Stimulated activated naive CD8-positive, alpha-beta T cell treated with anti-CD3 and anti-CD28 coated beads, Interleukin-15, Interleukin-2, amounts not matched to agents 100 U/mL and 50 U/mL, for 24 hours (primary cell): ENCODE measurements around the gene CRAT.
A peak's percentile ranks its signal among the peaks of the same experiment; 100 is the strongest.
"Not testable (repeated sequence)": the region's sequence is repeated elsewhere in the genome, so short reads cannot be mapped to it uniquely, and the experiment has no call there.

Experiments
- ATAC-seq: fragments of 150-1000 bp; cut with Tn5 transposase; one replicate; pipeline ENCODE4 v1.10.0; 2021
- DNase-seq: peaks from one replicate; pipeline ENCODE4 v3.0.0; 2021

Gene CRAT

DNA sequence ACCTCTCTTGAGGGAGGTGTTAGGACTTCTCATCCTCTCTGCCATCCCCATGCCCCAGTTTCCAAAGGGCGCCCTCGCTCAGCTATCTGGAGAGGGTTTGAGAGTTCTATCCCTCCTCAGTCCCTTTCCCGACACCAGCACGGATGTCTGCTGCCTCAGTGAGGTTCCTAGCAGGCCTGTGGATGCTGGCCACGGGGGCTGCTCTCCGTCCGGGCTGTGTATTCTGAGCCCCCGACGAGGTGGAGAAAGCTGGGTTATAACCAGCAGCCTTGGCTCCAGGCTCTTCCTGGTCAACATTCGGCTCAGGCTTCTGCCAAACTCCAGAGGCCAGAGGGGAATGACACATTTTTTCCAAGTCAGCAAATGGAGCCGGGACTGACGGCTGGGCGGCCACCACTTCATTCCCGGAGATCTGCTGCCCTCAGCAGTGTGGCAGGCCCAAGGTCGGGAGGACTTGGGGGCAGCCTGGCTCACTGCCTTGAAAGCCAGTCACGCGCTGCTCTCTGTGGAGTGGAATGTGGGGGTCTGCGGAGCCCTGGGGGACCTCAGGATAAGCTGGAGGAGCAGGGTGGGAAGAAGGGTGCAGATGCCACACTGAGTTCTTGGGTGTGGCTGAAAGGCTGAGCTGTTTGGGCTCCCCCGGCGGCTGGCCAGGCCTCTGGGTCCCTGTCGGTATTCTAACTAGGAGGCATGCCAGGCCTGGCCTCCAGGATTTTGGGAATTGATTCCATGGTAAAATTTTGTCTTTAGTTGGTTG is 28.1 kb upstream of the CRAT start:
- DNase-seq (no peak), ATAC-seq (no peak)

DNA sequence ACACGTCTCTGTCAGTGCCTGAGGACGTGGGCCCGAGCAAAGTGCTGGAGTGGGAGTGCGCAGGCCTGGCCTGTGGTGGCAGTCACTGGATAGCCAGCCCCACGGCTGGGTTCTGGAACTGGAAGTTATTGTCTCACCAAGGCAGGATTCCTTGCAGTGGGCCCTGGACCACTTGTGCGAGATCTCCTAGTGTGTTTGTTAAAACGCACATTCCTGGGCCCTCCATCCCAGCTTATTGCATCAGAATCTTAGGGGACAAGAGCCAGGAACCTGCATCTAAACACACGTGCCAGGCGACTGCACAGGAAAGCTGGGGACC is 27.5 kb upstream of the CRAT start:
- ATAC-seq (no peak), DNase-seq (no peak)

DNA sequence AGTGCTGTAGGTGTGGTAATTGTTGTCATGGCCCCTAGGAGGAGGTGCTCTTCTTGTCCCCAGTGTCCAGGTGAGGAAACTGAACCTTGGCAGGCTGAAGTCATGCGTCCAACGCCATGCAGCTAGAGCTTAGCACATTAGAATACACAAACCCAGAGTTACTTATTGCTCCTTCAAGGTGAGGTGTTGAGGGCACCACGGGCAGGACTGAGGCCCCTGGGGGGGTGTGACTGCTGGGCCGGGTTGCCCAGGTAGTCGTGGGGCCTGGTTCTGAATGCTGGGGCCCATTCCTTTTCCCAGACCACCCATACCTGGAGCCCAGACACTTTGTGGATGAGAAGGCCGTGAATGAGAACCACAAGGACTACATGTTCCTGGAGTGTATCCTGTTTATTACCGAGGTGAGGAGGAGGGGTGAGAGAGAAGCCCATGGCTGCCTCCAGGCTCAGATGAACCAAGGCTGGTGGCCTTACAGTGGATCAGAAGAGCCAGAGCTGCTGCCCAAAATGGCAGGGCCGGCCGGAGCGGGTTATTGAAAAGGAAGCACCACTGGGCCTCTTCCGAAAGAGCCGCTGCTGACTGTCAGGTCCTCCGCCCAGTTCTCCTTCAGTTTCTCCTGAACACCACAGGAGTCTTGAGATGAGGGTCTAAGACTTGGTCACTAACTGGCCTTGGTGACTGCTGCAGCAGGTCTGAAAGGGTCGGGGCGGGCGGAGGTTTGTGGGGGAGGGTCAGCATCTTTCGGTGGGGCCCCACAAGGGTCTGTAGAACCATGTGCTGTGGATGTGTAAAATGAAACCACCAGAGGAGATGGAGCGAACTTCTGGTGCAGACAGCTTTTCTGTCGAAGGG is 26.9 kb upstream of the CRAT start:
- DNase-seq (no peak), ATAC-seq (no peak)

DNA sequence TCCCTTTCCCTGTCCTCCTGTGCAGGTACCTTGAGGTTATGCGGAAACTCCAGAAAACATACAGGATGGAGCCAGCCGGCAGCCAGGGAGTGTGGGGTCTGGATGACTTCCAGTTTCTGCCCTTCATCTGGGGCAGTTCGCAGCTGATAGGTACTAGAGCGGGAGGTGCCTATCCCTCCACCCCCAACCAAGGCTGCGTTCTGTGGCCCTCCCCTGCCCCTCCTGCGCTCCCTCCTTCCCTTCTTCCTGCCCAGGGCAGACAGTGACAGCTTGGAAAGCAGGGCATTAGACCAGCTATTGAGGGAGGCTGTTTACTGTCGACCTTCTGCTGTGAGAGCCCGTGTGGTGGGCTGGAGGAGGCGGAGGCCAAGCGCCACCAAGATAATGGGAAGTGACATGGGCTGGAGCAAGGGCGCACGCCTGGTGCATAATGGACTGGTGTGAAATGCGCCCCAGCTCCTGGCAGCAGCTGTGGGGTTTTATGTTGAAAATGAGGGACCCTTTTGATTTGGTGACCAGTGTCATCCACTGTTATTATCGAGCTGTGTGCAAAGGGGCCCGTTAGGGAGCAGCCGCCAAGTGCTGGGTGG is 25.9 kb upstream of the CRAT start:
- ATAC-seq (no peak), DNase-seq (no peak)

DNA sequence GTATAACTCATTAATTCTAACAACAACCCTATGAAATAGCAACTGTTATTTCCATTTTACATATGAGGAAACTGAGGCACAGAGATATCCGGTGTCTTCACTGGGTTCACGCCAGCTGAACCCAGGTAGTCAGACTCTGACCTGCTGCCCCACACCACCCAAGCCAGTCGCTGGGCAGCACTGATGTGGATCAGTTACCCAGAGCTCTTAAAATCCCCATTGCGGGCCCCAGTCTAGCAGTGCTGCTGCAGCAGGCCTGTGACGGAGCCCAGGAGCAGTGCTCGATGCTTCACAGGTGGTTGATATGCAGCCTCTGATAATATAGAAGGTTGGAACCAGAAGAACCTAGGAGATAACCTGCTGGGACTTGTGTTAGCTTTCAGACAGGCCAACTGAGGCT is 24.9 kb upstream of the CRAT start:
- ATAC-seq (no peak), DNase-seq (no peak)

DNA sequence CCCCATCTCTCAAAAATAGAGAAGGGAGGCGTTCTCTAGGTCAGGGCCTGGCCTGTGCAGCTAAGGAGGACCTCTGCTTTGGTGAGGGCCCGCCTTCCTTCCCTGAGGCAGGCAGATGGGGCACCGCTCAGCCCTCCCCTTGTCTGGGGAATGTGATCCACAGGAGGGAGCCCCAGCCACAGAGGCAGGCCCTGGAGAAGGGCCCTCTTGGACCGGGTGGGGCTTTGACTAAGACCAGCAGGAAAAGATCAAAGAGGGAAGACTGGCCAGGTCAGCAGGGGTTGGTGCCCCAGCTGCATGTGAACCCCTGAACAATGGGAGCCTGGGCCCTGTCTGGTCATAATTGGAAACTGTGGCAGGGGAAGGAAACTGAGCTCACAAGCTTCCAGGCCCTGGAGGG is 22.5 kb upstream of the CRAT start:
- no peak for ATAC-seq
- DNase-seq, result no peak

DNA sequence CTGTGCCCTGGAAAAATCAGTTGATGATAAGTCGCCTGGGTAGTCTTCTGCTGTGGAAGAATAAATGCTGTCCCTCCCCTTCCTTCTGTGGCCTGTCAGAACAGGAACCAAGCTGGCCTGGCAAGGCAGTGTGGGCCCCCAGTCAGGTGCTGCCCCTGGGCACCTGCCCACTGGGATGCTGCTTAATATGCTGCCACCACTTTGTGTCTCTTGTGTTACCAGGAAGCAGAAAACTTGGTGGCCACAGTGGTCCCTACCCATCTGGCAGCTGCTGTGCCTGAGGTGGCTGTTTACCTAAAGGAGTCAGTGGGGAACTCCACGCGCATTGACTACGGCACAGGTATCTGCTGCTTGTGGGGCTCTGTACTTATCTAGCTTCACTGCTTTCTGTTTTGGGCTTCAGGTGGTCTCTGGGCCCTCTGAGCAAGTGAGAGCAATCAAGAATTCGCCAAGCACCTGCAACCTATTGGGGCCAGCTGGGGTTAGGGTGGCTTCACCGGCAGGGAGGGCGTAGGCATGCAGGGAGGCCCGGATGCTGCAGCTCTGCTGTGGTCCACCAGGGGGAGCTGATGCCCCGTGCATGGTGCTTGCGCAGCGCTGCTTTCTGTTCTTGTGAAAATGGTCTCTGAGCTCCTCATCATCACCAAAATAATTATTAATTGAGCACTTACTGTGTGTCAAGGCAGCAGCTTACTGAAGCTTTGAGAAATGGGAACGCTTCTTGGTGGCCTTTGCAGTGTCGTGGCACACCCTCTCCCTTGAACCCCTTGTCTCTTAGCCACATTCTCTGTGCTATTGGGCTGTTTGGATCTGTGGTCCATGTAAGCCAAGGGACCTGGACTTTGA is 20.9 kb upstream of the CRAT start:
- ATAC-seq, result peak; percentile 93
- DNase-seq, result peak; percentile 88

DNA sequence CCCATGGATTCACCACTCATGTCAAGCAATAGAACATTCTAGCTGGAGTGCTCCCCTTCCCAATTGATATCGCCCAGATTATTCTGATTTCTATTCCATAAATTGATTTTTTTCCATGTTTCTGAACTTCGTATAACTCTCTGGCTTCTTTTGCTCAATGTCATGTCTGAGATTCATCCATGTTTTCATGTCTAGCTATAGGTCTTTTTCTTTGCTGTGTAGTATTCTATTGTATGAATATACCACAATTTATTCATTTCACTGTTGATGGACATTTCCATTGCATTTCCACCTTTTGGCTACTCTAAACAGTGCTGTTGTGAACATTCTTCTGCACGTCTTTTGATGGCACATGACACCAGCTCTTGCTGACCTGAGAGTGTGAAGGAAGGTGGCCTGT is 20.2 kb upstream of the CRAT start:
- ATAC-seq, result no peak
- DNase-seq, result no peak

DNA sequence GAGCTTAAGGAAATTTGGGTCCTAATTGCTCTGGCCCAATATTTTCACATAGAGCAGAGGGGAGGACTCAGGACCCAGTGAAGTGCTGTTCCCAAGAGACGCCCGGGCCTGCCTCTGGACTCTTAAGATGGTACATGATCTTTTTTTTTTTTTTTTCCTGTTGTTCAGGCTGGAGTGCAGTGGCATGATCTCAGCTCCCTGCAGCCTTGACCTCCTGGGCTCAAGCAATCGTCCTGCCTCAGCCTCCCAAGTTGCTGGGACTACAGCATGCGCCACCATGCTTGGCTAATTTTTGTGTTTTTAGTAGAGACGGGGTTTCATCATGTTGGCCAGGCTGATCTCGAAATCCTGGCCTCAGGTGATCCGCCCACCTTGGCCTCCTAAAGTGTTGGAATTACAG is 19.7 kb upstream of the CRAT start:
- not testable (repeated sequence) for ATAC-seq, DNase-seq

DNA sequence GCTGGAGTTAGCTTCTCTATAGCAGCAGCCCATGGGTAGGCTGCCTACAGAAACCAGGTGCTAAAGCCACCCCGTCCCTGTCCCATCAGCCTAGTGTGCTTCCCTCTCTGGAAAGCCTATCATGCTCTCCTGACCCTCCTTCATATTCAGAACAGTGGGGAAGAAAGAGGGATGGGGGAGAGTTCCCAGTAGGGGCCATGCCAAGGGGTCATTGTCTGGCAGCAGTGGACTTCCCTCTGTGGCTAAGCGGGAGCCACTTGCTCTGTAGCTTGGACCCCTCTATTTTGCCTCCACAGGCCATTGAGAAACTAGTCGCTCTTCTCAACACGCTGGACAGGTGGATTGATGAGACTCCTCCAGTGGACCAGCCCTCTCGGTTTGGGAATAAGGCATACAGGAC is 18.1 kb upstream of the CRAT start:
- ATAC-seq (no peak), DNase-seq (no peak)

DNA sequence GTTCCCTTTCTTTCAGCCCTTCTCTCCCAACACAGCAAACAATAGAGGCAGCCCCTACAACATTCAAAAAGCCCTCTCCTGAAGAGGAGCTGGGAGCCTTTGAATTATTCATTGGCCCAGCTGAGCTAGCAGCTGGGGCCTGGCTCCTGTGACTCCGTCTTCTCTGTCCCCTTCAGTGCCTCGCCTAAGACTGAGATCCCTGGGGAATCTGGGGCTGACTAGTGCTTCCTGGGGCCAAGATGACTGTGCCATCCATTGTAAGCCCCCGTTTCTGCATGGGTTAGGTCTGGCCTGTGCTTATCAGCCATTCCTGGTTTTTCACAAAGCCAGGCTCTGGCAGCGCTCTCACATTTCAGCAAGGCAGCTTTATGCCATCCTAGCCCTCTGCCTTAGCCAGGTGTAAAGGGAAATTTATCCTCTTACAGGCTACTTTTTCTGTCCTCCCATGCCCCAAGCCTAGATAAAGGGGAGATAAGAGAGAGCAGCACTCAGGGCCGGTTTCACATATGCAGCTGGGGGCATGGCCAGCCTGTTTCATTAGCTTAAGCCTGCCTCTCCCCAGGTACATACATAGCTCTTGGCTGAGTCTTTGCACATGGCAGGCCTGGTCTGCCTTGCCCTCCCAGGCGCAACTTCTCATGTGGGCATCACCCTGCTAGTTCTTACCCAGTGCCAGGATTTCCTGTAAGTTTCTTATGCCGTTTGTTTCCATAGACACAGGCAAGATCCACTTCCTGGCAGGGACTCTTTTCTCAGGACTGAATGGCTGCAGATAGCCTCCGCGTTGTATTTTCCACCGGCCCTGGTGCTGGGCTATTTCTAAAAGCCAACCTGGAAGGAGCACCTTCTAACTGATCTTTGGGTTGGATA is 16.4 kb upstream of the CRAT start:
- no peak for ATAC-seq
- DNase-seq, result no peak

DNA sequence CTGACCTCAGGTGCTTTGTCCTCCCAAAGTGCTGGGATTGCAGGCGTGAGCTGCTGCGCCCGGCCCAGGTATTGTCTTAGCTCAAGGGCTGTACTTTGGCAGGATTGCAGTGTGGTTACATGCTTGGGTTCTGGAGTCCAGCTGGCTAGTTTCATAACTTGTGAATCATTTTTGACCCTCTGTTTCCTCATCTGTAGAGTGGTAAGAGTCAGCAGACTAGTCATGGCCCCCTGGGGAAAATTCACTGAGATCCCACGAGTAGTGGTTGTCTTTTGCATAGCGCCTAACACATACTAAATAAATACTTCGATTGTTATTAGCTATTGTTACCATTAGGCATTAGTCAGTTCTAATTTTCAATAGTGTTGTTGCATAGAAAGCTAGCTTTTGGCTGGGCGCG is 14.9 kb upstream of the CRAT start:
- DNase-seq (no peak), ATAC-seq (no peak)

DNA sequence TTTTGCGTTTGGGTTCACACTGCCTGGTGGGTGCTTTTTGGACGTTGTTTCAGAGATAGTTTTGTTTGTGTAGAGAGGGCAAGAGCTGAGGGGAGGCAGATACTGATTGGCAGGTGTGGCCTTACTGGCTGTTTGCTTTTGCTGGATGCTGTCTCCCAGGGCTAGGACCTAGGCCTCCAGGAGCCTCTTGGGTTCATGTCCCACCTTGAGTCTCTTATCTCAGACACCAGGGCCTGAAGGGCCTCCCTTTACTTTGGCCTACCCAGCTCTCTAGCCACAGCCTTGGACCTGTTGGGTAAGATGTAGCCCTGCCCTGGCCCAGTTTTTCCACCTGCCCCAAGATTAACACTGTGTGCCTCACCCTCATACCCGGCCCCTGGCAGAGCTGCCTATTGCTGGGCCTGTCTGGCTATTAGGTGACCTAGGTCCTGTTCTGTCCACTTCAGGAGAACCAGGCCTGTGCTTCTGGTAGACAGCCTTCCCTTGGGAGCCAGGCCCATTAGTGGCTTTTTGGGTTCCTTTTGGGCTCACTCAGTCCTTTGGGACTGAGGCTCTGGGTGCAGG is 14.0 kb upstream of the CRAT start:
- ATAC-seq (no peak), DNase-seq (no peak)

DNA sequence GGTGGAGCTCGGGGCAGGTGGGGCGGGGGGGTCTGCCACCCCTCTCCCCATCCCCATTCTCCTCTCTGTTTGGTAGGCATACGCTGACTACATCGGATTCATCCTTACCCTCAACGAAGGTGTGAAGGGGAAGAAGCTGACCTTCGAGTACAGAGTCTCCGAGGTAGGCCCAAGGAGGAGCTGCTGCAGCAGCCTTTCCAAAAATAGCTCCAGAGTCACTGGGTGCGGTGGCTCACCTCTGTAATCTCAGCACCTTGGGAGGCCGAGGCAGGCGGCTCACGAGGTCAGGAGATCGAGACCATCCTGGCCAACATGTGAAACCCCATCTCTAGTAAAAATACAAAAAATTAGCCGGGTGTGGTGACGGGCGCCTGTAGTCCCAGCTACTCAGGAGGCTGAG is 12.4 kb upstream of the CRAT start:
- not testable (repeated sequence) for DNase-seq, ATAC-seq

DNA sequence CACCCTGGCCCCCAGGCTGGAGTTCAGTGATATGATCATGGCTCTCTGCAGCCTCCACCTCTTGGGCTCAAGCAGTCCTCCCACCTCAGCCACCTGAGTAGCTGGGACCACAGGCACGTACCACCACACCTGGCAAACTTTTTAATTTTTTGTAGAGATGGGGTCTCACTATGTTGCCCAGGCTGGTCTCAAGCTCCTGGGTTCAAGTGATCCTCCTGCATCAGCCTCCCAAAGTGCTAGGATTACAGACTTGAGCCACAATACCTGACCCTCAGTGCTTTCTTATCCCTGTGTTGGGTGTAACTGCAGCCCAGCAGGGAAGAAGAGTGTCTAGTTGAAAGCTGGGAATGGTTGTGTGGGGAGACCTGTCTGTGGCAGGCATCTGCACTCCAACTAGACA is 11.5 kb upstream of the CRAT start:
- ATAC-seq, result no peak
- DNase-seq, result no peak

DNA sequence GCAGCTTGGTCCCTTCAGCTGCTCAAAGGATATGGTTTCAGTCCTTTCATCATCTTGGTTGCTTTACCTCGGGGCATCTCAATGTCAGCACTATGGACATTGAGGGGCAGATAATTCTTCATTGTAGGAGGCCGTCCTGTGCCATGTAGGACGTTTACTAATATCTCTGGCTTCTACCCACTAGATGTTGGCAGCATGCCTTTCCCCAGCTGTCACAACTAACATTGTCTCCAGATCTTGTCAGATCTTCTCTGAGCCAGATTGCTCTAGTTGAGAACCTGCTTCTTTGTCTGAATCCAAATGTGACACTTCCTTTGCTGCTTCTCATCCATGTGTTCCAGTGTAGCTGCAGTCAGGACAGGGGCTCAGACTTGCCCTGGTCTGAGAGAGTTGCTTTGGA is 10.9 kb upstream of the CRAT start:
- DNase-seq, result no peak
- no peak for ATAC-seq

DNA sequence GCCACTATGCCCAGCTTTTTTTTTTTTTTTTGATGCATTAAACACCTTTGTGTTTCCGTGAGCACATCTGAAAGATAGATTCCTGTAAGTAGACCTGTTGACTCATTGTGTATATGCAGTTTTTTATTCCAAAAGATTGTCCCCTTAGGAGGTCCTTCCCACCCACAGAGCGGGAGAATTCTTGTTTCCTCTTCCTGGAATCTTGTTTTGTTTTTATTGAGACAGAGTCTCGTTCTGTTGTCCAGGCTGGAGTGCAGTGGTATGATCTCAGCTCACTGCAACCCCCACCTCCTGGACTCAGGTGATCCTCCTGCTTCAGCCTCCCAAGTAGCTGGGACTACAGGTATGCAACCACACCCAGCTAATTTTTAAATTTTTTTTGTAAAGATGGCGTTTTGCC is 8.2 kb upstream of the CRAT start:
- DNase-seq (no peak), ATAC-seq (no peak)

DNA sequence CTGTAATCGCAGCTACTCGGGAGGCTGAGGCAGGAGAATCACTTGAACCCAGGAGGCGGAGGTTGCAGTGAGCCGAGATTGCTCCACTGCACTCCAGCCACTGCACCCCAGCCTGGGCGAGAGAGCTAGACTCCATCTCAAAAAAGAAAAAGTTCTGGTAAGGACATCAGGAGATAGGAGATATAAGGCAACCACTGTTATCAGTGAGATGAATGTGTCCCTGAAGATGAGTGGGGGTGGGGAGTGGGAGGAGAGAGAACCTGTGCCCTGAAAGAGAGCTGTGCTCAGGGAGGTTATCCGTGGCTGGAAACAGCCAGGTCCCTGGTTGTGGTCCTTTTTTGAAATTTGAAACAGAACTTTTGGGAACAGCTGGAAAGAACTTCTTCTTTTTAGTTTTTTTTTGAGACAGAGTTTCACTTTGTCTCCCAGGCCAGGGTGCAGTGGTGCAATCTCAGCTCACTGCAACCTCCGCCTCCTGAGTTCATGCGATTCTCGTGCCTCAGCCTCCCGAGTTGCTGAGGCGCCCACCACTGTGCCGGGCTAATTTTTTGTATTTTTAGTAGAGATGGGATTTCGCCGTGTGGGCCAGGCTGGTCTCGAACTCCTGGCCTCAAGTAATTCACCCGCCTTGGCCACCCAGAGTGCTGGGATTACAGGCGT is 3.2 kb upstream of the CRAT start:
- DNase-seq (no peak), ATAC-seq (no peak)

DNA sequence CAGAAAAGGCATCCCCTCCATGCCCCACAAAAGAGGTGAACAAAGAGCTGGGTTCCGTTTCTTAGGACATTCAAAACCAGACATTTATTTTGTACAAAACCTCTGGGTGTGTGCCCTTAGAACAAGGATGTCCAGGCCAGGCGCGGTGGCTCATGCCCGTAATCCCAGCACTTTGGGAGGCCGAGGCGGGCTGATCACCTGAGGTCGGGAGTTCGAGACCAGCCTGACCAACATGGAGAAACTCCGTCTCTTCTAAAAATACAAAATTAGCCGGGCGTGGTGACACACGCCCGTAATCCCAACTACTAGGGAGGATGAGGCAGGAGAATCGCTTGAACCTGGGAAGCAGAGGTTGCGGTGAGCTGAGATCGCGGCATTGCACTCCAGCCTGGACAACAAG is 1.9 kb upstream of the CRAT start:
- not testable (repeated sequence) for ATAC-seq, DNase-seq

DNA sequence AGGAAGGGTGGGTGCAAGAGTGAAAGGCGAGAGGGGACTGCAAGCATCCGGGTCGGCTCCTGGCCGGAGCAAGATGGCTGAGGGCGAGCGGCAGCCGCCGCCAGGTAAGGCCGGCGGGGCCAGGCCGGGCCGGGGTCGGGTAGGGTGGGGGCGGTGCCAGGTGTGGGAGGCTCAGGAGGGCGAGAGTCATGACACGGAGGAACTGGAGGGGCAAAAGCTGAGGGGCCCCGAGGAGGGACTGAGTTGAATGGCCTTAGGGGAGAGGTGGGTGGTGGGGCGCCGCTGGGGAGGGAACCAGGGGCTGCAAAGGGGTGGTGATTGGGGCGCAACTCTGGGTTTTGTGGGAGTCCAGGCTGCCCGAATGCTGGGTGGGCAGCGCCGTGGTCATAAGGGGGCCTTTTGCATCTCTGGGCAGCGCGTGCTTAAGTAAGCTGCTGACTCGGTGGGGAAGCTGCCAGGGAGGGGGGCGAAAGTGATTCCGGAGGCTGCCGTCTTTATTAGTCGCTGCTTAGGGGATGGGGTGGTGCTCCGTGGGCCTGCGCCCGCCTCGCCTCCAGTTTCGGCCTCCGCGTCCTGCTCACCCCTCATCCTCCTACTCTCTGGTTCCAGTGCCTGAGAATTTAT is 1.0 kb upstream of the CRAT start:
- DNase-seq (peak; percentile 35), ATAC-seq (peak; percentile 8)
